HL-60 (cell line): Measurements from ENCODE around the gene EFHC1.

Source experiments
- DNase-seq, 2 experiments: peaks; one replicate each; pipeline ENCODE4 v3.0.0-alpha.2; 2010 to 2020; ENCODE audit warnings: low read depth in 1 of 2, low spot score in 1 of 2
- H3K27ac ChIP-seq: fragments of 250-450 bp; sonication (Bioruptor Pico); replicated peaks from 2 replicates; pipeline ENCODE4 v1.5.1; 2020; ENCODE audit warnings: mild to moderate bottlenecking, moderate library complexity
- H3K27me3 ChIP-seq: fragments of 250-450 bp; sonication (Bioruptor Pico); 2 replicates; pipeline ENCODE4 v1.5.1; 2021; ENCODE audit warnings: mild to moderate bottlenecking, moderate library complexity; ENCODE audit not compliant: insufficient read depth, poor library complexity, severe bottlenecking
- H3K4me3 ChIP-seq: replicated peaks from 2 replicates; pipeline ENCODE4 v1.5.1; 2011; ENCODE audit warnings: mild to moderate bottlenecking, control low read depth, low read length; ENCODE audit not compliant: insufficient read depth
- CTCF ChIP-seq: IDR thresholded peaks from one replicate; pipeline ENCODE4 v1.5.1; 2011; ENCODE audit warnings: low read length, control low read depth, inconsistent platforms; ENCODE audit not compliant: insufficient read depth
- GABPA ChIP-seq: IDR thresholded peaks from 2 replicates; pipeline ENCODE4 v1.6.1; 2012; ENCODE audit warnings: low read depth
- POLR2AphosphoS5 ChIP-seq: IDR thresholded peaks from 2 replicates; pipeline ENCODE4 v1.6.1; 2012; ENCODE audit warnings: low read depth
- SPI1 ChIP-seq: IDR thresholded peaks from 2 replicates; pipeline ENCODE4 v1.6.1; 2012; ENCODE audit warnings: low read depth, mild to moderate bottlenecking, borderline replicate concordance
- TF ChIP-seq, protein P1 (sequence below): IDR thresholded peaks from 2 replicates; pipeline ENCODE4 v1.6.1; 2012; ENCODE audit warnings: low read depth; ENCODE audit not compliant: insufficient replicate concordance

Gene EFHC1

GRCh38 chr6:52499681-52500236 is 79.6 kb downstream of the EFHC1 start:
- TF ChIP-seq CTCF (no peak), POLR2AphosphoS5 (no peak), GABPA (no peak), SPI1 (no peak)
- TF ChIP-seq, protein P1, sequence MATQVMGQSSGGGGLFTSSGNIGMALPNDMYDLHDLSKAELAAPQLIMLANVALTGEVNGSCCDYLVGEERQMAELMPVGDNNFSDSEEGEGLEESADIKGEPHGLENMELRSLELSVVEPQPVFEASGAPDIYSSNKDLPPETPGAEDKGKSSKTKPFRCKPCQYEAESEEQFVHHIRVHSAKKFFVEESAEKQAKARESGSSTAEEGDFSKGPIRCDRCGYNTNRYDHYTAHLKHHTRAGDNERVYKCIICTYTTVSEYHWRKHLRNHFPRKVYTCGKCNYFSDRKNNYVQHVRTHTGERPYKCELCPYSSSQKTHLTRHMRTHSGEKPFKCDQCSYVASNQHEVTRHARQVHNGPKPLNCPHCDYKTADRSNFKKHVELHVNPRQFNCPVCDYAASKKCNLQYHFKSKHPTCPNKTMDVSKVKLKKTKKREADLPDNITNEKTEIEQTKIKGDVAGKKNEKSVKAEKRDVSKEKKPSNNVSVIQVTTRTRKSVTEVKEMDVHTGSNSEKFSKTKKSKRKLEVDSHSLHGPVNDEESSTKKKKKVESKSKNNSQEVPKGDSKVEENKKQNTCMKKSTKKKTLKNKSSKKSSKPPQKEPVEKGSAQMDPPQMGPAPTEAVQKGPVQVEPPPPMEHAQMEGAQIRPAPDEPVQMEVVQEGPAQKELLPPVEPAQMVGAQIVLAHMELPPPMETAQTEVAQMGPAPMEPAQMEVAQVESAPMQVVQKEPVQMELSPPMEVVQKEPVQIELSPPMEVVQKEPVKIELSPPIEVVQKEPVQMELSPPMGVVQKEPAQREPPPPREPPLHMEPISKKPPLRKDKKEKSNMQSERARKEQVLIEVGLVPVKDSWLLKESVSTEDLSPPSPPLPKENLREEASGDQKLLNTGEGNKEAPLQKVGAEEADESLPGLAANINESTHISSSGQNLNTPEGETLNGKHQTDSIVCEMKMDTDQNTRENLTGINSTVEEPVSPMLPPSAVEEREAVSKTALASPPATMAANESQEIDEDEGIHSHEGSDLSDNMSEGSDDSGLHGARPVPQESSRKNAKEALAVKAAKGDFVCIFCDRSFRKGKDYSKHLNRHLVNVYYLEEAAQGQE, result no peak
- H3K27ac ChIP-seq, result no peak overlapping the region
- H3K4me3 ChIP-seq, result no peak overlapping the region
- H3K27me3 ChIP-seq, result no peaks in the 10 kb centered on the region
- DNase-seq, result no peak

DNA sequence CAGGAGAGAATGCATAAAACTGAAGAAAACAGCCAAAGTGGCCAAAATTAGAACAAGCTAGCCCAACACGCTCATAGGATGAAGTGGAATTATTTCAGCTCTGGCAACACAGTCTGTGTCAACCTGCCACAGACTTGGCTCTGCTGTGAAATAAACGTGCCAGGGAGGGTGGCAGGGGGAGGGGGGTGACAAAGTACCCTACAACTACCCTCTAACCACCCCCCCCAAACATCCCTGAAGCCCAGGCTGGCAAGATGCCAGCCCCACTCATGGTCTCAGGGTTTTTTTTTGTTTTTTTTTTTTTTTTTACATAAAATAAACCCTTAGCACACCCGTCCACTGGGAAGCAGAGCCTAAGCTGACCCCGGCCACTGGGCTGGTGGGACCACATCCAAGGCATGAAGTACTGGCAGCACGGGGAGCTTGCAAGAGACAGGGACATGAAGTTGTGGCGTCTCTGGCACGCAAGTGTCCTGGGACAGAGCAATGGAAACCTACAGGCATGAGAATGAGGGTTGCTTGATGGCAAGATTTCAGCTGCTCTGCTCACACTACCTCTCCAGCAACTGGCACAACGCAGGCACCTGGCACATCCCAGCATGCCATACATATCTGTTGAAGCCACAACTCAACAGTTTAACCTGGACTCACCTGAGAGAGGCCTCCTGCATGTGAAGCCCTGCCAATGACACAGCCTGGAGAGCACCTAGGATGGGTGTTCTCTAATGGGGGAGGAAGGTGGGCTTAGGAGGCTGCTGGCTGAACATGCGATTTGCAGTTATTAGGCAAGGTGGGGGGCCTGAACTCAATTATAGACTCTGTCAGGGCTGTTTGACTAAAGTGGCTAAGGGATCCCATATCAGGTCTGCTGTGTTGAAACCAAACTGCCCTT is 80.3 kb downstream of the EFHC1 start:
- no peak overlapping the region for H3K4me3 ChIP-seq
- H3K27me3 ChIP-seq, result no peaks in the 10 kb centered on the region
- no peak for DNase-seq
- no peak overlapping the region for H3K27ac ChIP-seq
- TF ChIP-seq CTCF, result no peak

DNA sequence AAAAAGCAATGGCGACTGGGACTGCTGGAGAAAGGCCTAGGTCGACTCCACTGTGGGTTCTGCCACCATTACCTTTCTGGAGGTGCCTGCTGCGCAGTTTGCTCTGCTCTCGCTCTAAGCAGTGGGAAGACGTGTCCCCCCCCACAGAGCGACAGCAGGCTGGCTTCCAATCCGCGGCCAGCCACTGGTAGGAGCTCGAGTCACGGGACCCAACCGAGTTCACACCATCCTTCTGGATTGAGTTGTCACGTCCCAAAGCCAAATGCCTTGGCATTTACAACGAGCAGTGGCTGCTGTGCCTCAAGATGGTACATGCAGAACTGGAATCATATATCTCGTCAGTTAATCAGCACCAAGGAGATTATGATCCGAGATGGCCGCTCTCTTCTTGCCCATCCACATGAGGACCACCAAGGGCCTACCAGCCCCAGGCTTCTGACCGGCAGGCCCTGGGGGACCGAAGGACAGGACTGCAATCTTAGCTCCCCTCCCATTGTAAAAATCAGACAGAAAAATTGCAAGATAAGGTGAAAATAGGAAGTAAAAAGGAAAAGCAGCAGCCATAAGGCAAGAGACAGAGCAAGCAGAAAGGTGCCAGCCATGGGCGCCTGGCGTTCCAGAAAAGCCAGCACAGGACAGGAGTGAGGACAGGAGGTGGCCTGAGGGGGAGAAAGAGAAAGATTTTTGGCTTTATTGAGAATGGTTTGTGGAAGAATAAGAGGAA is 82.3 kb downstream of the EFHC1 start:
- Histone ChIP-seq H3K4me3 (no peak overlapping the region), H3K27ac (no peak overlapping the region), H3K27me3 (no peaks in the 10 kb centered on the region)
- DNase-seq, result no peak
- TF ChIP-seq SPI1 (no peak), CTCF (no peak), GABPA (no peak), POLR2AphosphoS5 (no peak)
- TF ChIP-seq, protein P1, result no peak
